ENCODE results near the gene DLGAP1.

Gene DLGAP1

GRCh38 chr18:3623769-3624545 is 831.1 kb downstream of the DLGAP1 start:
- TF ChIP-seq CTCF (conservative IDR thresholded peaks at IDR 0.05; ENCODE audit: control insufficient read depth, insufficient read depth, low read depth, low read length) = no peak
- DNase-seq (ENCODE audit: low read depth) = peak; percentile 99
- peak overlapping the region; percentile 33 for H3K4me3 ChIP-seq (ENCODE audit: control insufficient read depth, low read depth, low read length)

- no peak for TF ChIP-seq CTCF (conservative IDR thresholded peaks at IDR 0.05; ENCODE audit: control insufficient read depth, insufficient read depth, low read depth, low read length)
- no peak overlapping the region for H3K4me3 ChIP-seq (ENCODE audit: control insufficient read depth, low read depth, low read length)
- no peak for DNase-seq (ENCODE audit: low read depth)
Observed at GRCh38 chr18:3620146-3621119, 834.7 kb downstream of the DLGAP1 start.

- no peak for DNase-seq (ENCODE audit: low read depth)
- no peak overlapping the region for H3K4me3 ChIP-seq (ENCODE audit: control insufficient read depth, low read depth, low read length)
- no peak for TF ChIP-seq CTCF (conservative IDR thresholded peaks at IDR 0.05; ENCODE audit: control insufficient read depth, insufficient read depth, low read depth, low read length)
Observed at GRCh38 chr18:3619746-3620145, 835.4 kb downstream of the DLGAP1 start.

- DNase-seq (ENCODE audit: low read depth) = no peak
- TF ChIP-seq CTCF (conservative IDR thresholded peaks at IDR 0.05; ENCODE audit: control insufficient read depth, insufficient read depth, low read depth, low read length) = no peak
- H3K4me3 ChIP-seq (ENCODE audit: control insufficient read depth, low read depth, low read length) = no peak overlapping the region
Observed at GRCh38 chr18:3619222-3619621, 835.9 kb downstream of the DLGAP1 start.

- no peak for DNase-seq (ENCODE audit: low read depth)
Observed at GRCh38 chr18:3616744-3617143, 838.4 kb downstream of the DLGAP1 start.

More at GRCh38 chr18:3616744-3617143, 838.4 kb downstream of the DLGAP1 start:
- no peak overlapping the region for H3K4me3 ChIP-seq (ENCODE audit: control insufficient read depth, low read depth, low read length)
- TF ChIP-seq CTCF (conservative IDR thresholded peaks at IDR 0.05; ENCODE audit: control insufficient read depth, insufficient read depth, low read depth, low read length) = no peak
